HepG2 (cell line): ENCODE measurements around the gene PODXL2. TPM values are rescaled to one million over a fixed set of nuclear protein-coding genes. Genes with fewer than 3 reads are reported as not detected.
A peak's percentile ranks its signal among the peaks of the same experiment; 100 is the strongest.

Experiments used
- ATAC-seq: fragments of 200-7000 bp; cut with Tn5 transposase; 3 replicates; pipeline ENCODE4 v1.9.1; 2020; ENCODE audit warnings: mild to moderate bottlenecking, moderate library complexity
- BruUV-seq: library from RNA; stranded (reverse); fragments of 400-500 nt; replicated peaks from 2 replicates; lab custom pipeline; 2021; lab: Mats Ljungman, UMichigan
- CTCF ChIA-PET: fragments of 300-600 bp; formaldehyde crosslinking; extraction: SDS; loops from one replicate; lab custom pipeline; 2021; ENCODE audit warnings: low total read pairs, inconsistent platforms, low intra/inter-chr PET ratio; lab: Yijun Ruan, JAX
- POLR2A ChIA-PET: fragments of 350-600 bp; sonication (Branson Sonifier 250); formaldehyde crosslinking; loops from one replicate; lab custom pipeline; 2020; ENCODE audit warnings: antibody characterized with exemption, inconsistent platforms; lab: Yijun Ruan, JAX
- DNase-seq: peaks from one replicate; pipeline ENCODE4 v3.0.0-alpha.2; 2015; ENCODE audit warnings: low spot score
- FAIRE-seq: peaks from 3 replicates; lab custom pipeline; 2011; peaks lifted over from hg19 to GRCh38; lab: Jason Lieb, UNC
- H2AFZ ChIP-seq: one replicate; pipeline ENCODE4 v1.6.1; 2011; ENCODE audit warnings: low read length, inconsistent platforms
- H3K27ac ChIP-seq: fragments of 300-600 bp; 3 replicates; pipeline ENCODE4 v1.8.0; 2011; ENCODE audit warnings: mixed run types, mild to moderate bottlenecking, mixed read lengths, low read length, inconsistent platforms; ENCODE audit not compliant: insufficient read depth; ENCODE audit errors: extremely low read length
- H3K27me3 ChIP-seq, 2 experiments: fragments of 200-600 bp in 1 of 2; 2 replicates in 1 of 2; 3 replicates in 1 of 2; pipeline versions ENCODE4 v1.6.0 to v1.8.0; 2011; ENCODE audit warnings: low read length in 2 of 2, mild to moderate bottlenecking in 2 of 2, moderate library complexity in 2 of 2, inconsistent platforms in 1 of 2; ENCODE audit not compliant: insufficient read depth in 2 of 2, control insufficient read depth in 1 of 2
- H3K36me3 ChIP-seq, 2 experiments: fragments of 200-600 bp in 1 of 2; replicated peaks in 1 of 2; 2 replicates in 1 of 2; 3 replicates in 1 of 2; pipeline versions ENCODE4 v1.5.1 to v1.8.0; 2011; ENCODE audit warnings: low read length in 2 of 2, inconsistent platforms in 1 of 2; ENCODE audit not compliant: insufficient read depth in 2 of 2, control insufficient read depth in 1 of 2
- H3K4me1 ChIP-seq: 2 replicates; pipeline ENCODE4 v1.5.1; 2012; ENCODE audit warnings: low read length, inconsistent platforms; ENCODE audit not compliant: insufficient read depth
- H3K4me2 ChIP-seq: 2 replicates; pipeline ENCODE4 v1.6.0; 2011; ENCODE audit warnings: low read depth, low read length, inconsistent platforms
- H3K4me3 ChIP-seq, 3 experiments: fragments of 200-600 bp in 1 of 3; sonication (generic), shearing (Covaris generic) in 1 of 3; replicated peaks in 1 of 3; 2 replicates each; pipeline ENCODE4 v1.5.1; 2011 to 2016; ENCODE audit warnings: low read length in 3 of 3, inconsistent platforms in 2 of 3, low read depth in 2 of 3, mild to moderate bottlenecking in 2 of 3, control low read depth in 1 of 3, mixed read lengths in 1 of 3; ENCODE audit not compliant: insufficient read depth in 1 of 3
- H3K79me2 ChIP-seq: one replicate; pipeline ENCODE4 v1.6.1; 2011; ENCODE audit warnings: low read length, inconsistent platforms; ENCODE audit not compliant: insufficient read depth
- H3K9ac ChIP-seq: 2 replicates; pipeline ENCODE4 v1.6.0; 2011; ENCODE audit warnings: mild to moderate bottlenecking, low read depth, low read length, inconsistent platforms; ENCODE audit not compliant: insufficient read depth
- H3K9me3 ChIP-seq: 2 replicates; pipeline ENCODE4 v1.5.1; 2012; ENCODE audit warnings: mild to moderate bottlenecking, low read length
- H4K20me1 ChIP-seq: 2 replicates; pipeline ENCODE4 v1.6.0; 2011; ENCODE audit warnings: inconsistent platforms, mild to moderate bottlenecking, low read length, moderate library complexity; ENCODE audit not compliant: insufficient read depth
- CBX1 ChIP-seq: IDR thresholded peaks from one replicate; pipeline ENCODE4 v1.6.1; 2016; ENCODE audit warnings: antibody characterized with exemption, low read depth
- CCDC6 ChIP-seq: sonication (generic); formaldehyde crosslinking; IDR thresholded peaks from 2 replicates; pipeline ENCODE4 v1.8.1; 2022; ENCODE audit warnings: mild to moderate bottlenecking, missing genetic modification reagents, moderate library complexity
- KLF15 ChIP-seq: sonication (generic); formaldehyde crosslinking; IDR thresholded peaks from 2 replicates; pipeline ENCODE4 v1.8.1; 2023; ENCODE audit warnings: borderline replicate concordance, mild to moderate bottlenecking, inconsistent platforms, missing genetic modification reagents, mixed read lengths
- MLXIP ChIP-seq: sonication (generic); formaldehyde crosslinking; IDR thresholded peaks from 2 replicates; pipeline ENCODE4 v1.9.0; 2021; ENCODE audit warnings: missing genetic modification reagents, borderline replicate concordance
- PHF20 ChIP-seq: sonication (generic); formaldehyde crosslinking; IDR thresholded peaks from 2 replicates; pipeline ENCODE4 v1.5.0; 2020; ENCODE audit warnings: mild to moderate bottlenecking, missing genetic modification reagents
- ZNF614 ChIP-seq: IDR thresholded peaks from 2 replicates; pipeline ENCODE4 v1.6.1; 2018; ENCODE audit warnings: missing biosample characterization, missing genetic modification reagents, inconsistent platforms, borderline replicate concordance
- ZNF639 ChIP-seq: conservative IDR thresholded peaks from 2 replicates; pipeline ENCODE4 v1.6.1; 2018; ENCODE audit warnings: missing genetic modification reagents
- ZNF691 ChIP-seq: sonication (generic); formaldehyde crosslinking; IDR thresholded peaks from 2 replicates; pipeline ENCODE4 v1.4.0; 2020; ENCODE audit warnings: missing genetic modification reagents, low read depth, mild to moderate bottlenecking, borderline replicate concordance
- ZNF713 ChIP-seq: sonication (generic); formaldehyde crosslinking; IDR thresholded peaks from 2 replicates; pipeline ENCODE4 v1.4.0; 2020; ENCODE audit warnings: mild to moderate bottlenecking, missing genetic modification reagents
- ZNF891 ChIP-seq: sonication (generic); formaldehyde crosslinking; IDR thresholded peaks from 2 replicates; pipeline ENCODE4 v1.5.0; 2020; ENCODE audit warnings: mild to moderate bottlenecking, missing genetic modification reagents
- WGBS: methylation state at CpG from one replicate; pipeline ENCODE4 v1.1.6; 2017; ENCODE audit warnings: low lambda C conversion rate; 5-methylcytosine and 5-hydroxymethylcytosine counted together
- in situ Hi-C: cut with HindIII; loops from 2 replicates; pipeline ENCODE4 v1.10.0; 2017; ENCODE audit warnings: low pct_unique_long_range_greater_than_20kb; ENCODE audit not compliant: extremely low pct_ligation_motif_present
- intact Hi-C: fragments of 100-400 bp; cut with micrococcal nuclease; formaldehyde crosslinking; loops from one replicate; pipeline ENCODE4 v1.10.0; 2022; ENCODE audit not compliant: unreplicated experiment
- polyA plus RNA-seq, 8 experiments: library from polyadenylated mRNA; depleted of rRNA in 3 of 8; stranded (reverse) in 7 of 8; unstranded in 1 of 8; fragments of >200 nt; fragmentation: Illumina TruSeq in 4 of 8; extraction: Trizol in 4 of 8; gene quantifications; 2 replicates each; pipeline versions ENCODE4 v1.2.1 to v1.2.3, GENCODE V29; 2011 to 2016; ENCODE audit warnings: low read depth in 4 of 8, missing spikeins in 1 of 8, mixed read lengths in 1 of 8; ENCODE audit not compliant: insufficient read depth in 1 of 8
- total RNA-seq, 5 experiments: library from RNA; depleted of rRNA; stranded (reverse); fragments of >200 nt; fragmentation: Illumina TruSeq; extraction: Trizol; gene quantifications; 2 replicates each; pipeline ENCODE4 v1.2.3, GENCODE V29; 2016; ENCODE audit warnings: low read depth in 1 of 5

Gene PODXL2
- total and polyA plus RNA-seq, 2 of the 13 experiments (the other 11 are each of a cell fraction or from before 2014, with no cell fraction given): 20.4 to 25.1 TPM

GRCh38 chr3:127690106-127690505, 61.1 kb downstream of the PODXL2 start:
- in situ Hi-C loops: loop anchor here (5.0 kb wide), 1 partner anchor 142 kb away; no protein-coding TSS in a partner anchor
- no peaks in the 10 kb centered on the region for H3K36me3 ChIP-seq
- CTCF ChIA-PET: interaction anchor here (1.3 to 1.8 kb wide), 3 partner anchors 142 to 281 kb away, joined by 3 to 6 read pairs (median 4); no protein-coding TSS in a partner anchor
- no TSS peak for BruUV-seq
- no peak for TF ChIP-seq ZNF713 (CRISPR knock-in tag)
- TF ChIP-seq PHF20: no peak
- no peak for TF ChIP-seq ZNF614 (CRISPR knock-in tag)
- TF ChIP-seq CCDC6 (CRISPR knock-in tag): no peak
- TF ChIP-seq CBX1: no peak
- TF ChIP-seq, all 625 proteins: peak for 0
- H3K4me1 ChIP-seq: peaks cover 7% of the 10 kb centered on the region
- peak overlapping the region; percentile 38; the same call in 1 of the 2 replicates for H3K9ac ChIP-seq
- peaks cover 0 to 6% of the 10 kb centered on the region in 2 experiments; a peak in 2 of 5 replicates for H3K27me3 ChIP-seq
- H4K20me1 ChIP-seq: no peaks in the 10 kb centered on the region
- intact Hi-C loops: loop anchor here (10.0 kb wide), 2 partner anchors 95 to 145 kb away; partner anchors contain the start of genes MCM2 and TPRA1
- FAIRE-seq: no peak
- DNase-seq: peak; percentile 20
- 0% methylated on average over 4 of the region's 4 CpGs for WGBS
- H3K4me2 ChIP-seq: peak overlapping the region; percentile 36; the same call in 1 of the 2 replicates
- peak; percentile 11 for ATAC-seq
- H3K79me2 ChIP-seq: no peaks in the 10 kb centered on the region
- H3K27ac ChIP-seq: no peak overlapping the region
- peak overlapping the region in 1 of 3 experiments; percentile 13; a peak in 1 of 6 replicates for H3K4me3 ChIP-seq
- no peak overlapping the region for H2AFZ ChIP-seq
- no peaks in the 10 kb centered on the region for H3K9me3 ChIP-seq
- POLR2A ChIA-PET: no interaction called here

- ATAC-seq (peak; percentile 99), FAIRE-seq (peak; percentile 8), DNase-seq (peak; percentile 59)
- ChIA-PET CTCF (interaction anchor here (1.3 to 1.8 kb wide), 3 partner anchors 141 to 280 kb away, joined by 3 to 6 read pairs (median 4); no protein-coding TSS in a partner anchor), POLR2A (interaction anchor here (0.6 kb wide), 1 partner anchor 664 kb away, joined by 5 read pairs; no protein-coding TSS in a partner anchor)
- Histone ChIP-seq H3K27me3 (peaks cover 0 to 6% of the 10 kb centered on the region in 2 experiments; a peak in 2 of 5 replicates), H4K20me1 (no peaks in the 10 kb centered on the region), H3K4me2 (peak overlapping the region; percentile 36; the same call in 1 of the 2 replicates), H3K9me3 (no peaks in the 10 kb centered on the region), H3K9ac (0 out of 2 replicates have a peak overlapping the region, but pooled peaks have one; percentile 38), H3K4me3 (peak overlapping the region in 1 of 3 experiments; percentile 13; a peak in 1 of 6 replicates), H3K79me2 (no peaks in the 10 kb centered on the region), H3K36me3 (no peaks in the 10 kb centered on the region), H3K27ac (no peak overlapping the region), H2AFZ (no peak overlapping the region), H3K4me1 (peaks cover 7% of the 10 kb centered on the region)
- intact Hi-C loops (loop anchor here (1.0 to 10.0 kb wide), 3 partner anchors 96 to 280 kb away; partner anchors contain the start of genes MCM2 and TPRA1), in situ Hi-C loops (loop anchor here (5.0 kb wide), 1 partner anchor 141 kb away; no protein-coding TSS in a partner anchor)
- no TSS peak for BruUV-seq
- 89% methylated on average over 1 of the region's 4 CpGs for WGBS
- TF ChIP-seq ZNF891 (CRISPR knock-in tag) (0 out of 2 replicates have a peak, but pooled peaks have one; percentile 50), KLF15 (no peak), ZNF639 (CRISPR knock-in tag) (no peak), MLXIP (no peak), ZNF691 (CRISPR knock-in tag) (peak; percentile 37; the same call in 1 of the 2 replicates)
Measured at GRCh38 chr3:127690823-127691452, 62.0 kb downstream of the PODXL2 start.
